Kidney glomerular epithelial cell (primary cell): ENCODE measurements around the gene CDCA8.
"Not testable (repeated sequence)": the region's sequence is repeated elsewhere in the genome, so short reads cannot be mapped to it uniquely, and the experiment has no call there.

ENCODE experiments used
- DNase-seq: peaks from one replicate; lab custom pipeline; 2025; lab: John Stamatoyannopoulos, UW

Gene CDCA8

GRCh38 chr1:37737975-37738374, 45.7 kb downstream of the CDCA8 start:
- DNase-seq: not testable (repeated sequence)

- not testable (repeated sequence) for DNase-seq
These were observed 46.3 kb downstream of the CDCA8 start for GRCh38 chr1:37738619-37739018.

- DNase-seq: peak; percentile 1
These were observed 46.9 kb downstream of the CDCA8 start for GRCh38 chr1:37739222-37739621.

GRCh38 chr1:37741130-37741529, 48.8 kb downstream of the CDCA8 start:
- no peak for DNase-seq

GRCh38 chr1:37741662-37742061, 49.3 kb downstream of the CDCA8 start:
- DNase-seq: no peak

GRCh38 chr1:37746806-37747205, 54.5 kb downstream of the CDCA8 start:
- DNase-seq: no peak

- no peak for DNase-seq
These were observed 56.2 kb downstream of the CDCA8 start for GRCh38 chr1:37748565-37748964.

GRCh38 chr1:37752213-37752582, 59.9 kb downstream of the CDCA8 start:
- no peak for DNase-seq

- no peak for DNase-seq
These were observed 60.5 kb downstream of the CDCA8 start for GRCh38 chr1:37752583-37753471.

GRCh38 chr1:37753473-37754321, 61.4 kb downstream of the CDCA8 start:
- no peak for DNase-seq

GRCh38 chr1:37755290-37755689, 63.0 kb downstream of the CDCA8 start:
- peak; percentile 11 for DNase-seq

GRCh38 chr1:37755951-37756560, 63.7 kb downstream of the CDCA8 start:
- no peak for DNase-seq
